ENCODE data around the gene ABCB11. TPM values are rescaled to one million over a fixed set of nuclear protein-coding genes. Genes with fewer than 3 reads are reported as not detected.
A peak's percentile ranks its signal among the peaks of the same experiment; 100 is the strongest.

The ABCB11 gene
- total RNA-seq, 4 donors from 2014 or later = 0.18 to 0.54 TPM; not detected in 2

DNA sequence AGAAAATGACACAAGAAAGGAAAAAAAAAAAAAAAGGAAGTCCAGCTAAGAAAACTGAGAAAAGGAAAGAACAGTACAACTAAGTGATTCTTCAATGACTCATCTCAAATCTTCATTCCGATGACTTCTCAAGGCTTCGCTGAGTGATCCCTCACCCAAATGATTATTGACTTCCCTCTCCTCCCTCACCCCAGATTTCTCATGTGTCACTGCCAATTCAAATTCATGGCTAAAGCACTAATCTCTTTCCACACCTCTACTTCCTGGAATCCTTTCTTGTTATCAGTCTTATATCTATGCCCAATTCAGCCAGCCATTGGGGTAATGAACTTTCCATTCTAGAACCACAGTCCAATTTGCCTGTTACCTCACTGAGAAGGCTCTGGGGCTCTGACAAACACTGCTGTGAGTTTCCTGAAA lies 7.2 kb upstream of the ABCB11 start:
- no peaks in the 10 kb centered on the region for H3K27me3 ChIP-seq
- H3K9me3 ChIP-seq = no peaks in the 10 kb centered on the region
- no peak overlapping the region for H3K4me3 ChIP-seq
- TF ChIP-seq CTCF (IDR thresholded peaks at IDR 0.05) = no peak
- no peak for TF ChIP-seq POLR2A (IDR thresholded peaks at IDR 0.05)
- DNase-seq = no peak
- H3K36me3 ChIP-seq = no peaks in the 10 kb centered on the region
- no peaks in the 10 kb centered on the region for H3K4me1 ChIP-seq
- no peak overlapping the region for H3K27ac ChIP-seq

GRCh38 chr2:169036736-169037440 lies 5.8 kb upstream of the ABCB11 start:
- Histone ChIP-seq H3K27me3 (no peaks in the 10 kb centered on the region), H3K4me3 (no peak overlapping the region), H3K4me1 (no peaks in the 10 kb centered on the region), H3K36me3 (no peaks in the 10 kb centered on the region), H3K9me3 (no peaks in the 10 kb centered on the region), H3K27ac (no peak overlapping the region)
- TF ChIP-seq POLR2A (IDR thresholded peaks at IDR 0.05) (no peak), CTCF (IDR thresholded peaks at IDR 0.05) (no peak)
- DNase-seq = no peak

DNA sequence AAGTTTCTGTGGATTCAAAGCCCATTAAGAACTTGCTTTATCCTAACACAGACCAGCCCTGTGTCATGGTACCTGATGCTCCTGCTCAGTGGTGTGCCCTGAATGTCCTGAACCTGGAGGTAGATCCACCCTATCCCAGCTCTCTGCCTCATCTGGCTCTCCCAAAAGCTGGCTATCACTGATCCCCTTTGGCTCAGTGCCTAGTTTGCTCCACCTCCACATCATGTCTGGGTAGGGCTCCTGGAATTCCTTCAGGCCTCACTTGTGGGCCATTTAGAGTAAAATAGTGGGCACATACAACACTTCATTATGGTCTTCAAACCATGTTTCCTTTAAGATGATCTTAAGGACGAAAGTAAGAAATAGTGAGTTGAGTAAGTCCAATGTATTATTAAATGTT lies 4.8 kb upstream of the ABCB11 start:
- TF ChIP-seq POLR2A (IDR thresholded peaks at IDR 0.05) (no peak), CTCF (IDR thresholded peaks at IDR 0.05) (no peak)
- H3K4me1 ChIP-seq = no peaks in the 10 kb centered on the region

GRCh38 chr2:169034984-169035544 lies 3.9 kb upstream of the ABCB11 start:
- Histone ChIP-seq H3K9me3 (no peaks in the 10 kb centered on the region), H3K4me3 (no peak overlapping the region), H3K36me3 (no peaks in the 10 kb centered on the region), H3K27ac (peak overlapping the region in 1 of 4 donors; percentile 3), H3K27me3 (no peaks in the 10 kb centered on the region), H3K4me1 (no peaks in the 10 kb centered on the region)
- TF ChIP-seq POLR2A (IDR thresholded peaks at IDR 0.05) = no peak
- TF ChIP-seq CTCF (IDR thresholded peaks at IDR 0.05) = no peak
- no peak for DNase-seq

More for the DNA sequence above, 4.8 kb upstream of the ABCB11 start:
- Histone ChIP-seq H3K27me3 (no peaks in the 10 kb centered on the region), H3K4me3 (no peak overlapping the region), H3K36me3 (no peaks in the 10 kb centered on the region), H3K27ac (no peak overlapping the region), H3K9me3 (no peaks in the 10 kb centered on the region)
- no peak for DNase-seq

DNA sequence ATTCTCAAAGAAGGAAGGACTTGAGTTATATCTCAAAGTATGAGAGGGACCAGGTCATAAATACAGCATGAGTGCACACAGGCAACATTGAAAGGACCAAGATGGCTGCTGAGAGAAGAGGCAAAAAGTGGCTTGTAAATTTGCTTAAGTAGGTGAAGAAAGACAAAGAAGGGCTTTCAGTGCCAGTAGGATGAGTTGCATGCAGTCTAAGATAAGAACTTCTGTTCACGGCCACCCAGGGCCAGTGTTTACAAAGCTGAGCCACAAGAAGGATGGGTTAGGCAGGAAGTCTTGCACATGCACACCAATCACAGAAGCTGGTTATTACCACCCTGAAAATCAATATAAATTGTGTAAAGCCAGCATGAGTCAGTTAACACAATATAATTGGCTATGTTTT lies 3.1 kb upstream of the ABCB11 start:
- no peak for DNase-seq
- no peaks in the 10 kb centered on the region for H3K27me3 ChIP-seq
- no peak overlapping the region for H3K4me3 ChIP-seq
- H3K36me3 ChIP-seq = no peaks in the 10 kb centered on the region
- TF ChIP-seq CTCF (IDR thresholded peaks at IDR 0.05) = peak in 1 of 6 experiments; percentile 12
- no peak for TF ChIP-seq POLR2A (IDR thresholded peaks at IDR 0.05)
- no peaks in the 10 kb centered on the region for H3K4me1 ChIP-seq
- H3K27ac ChIP-seq = peak overlapping the region in 1 of 4 donors; percentile 3
- H3K9me3 ChIP-seq = no peaks in the 10 kb centered on the region
